T-cell (primary cell): ENCODE measurements around the gene TEKTIP1. TPM values are rescaled to one million over a fixed set of nuclear protein-coding genes. Genes with fewer than 3 reads are reported as not detected.

Experiments
- ATAC-seq, 4 experiments: fragments of 200-7000 bp in 3 of 4; fragments of 150-1000 bp in 1 of 4; cut with Tn5 transposase; replicated peaks in 1 of 4; 1 replicate in 3 of 4; 2 replicates in 1 of 4; pipeline ENCODE4 v1.10.0; 2021; ENCODE audit warnings: moderate library complexity in 3 of 4, mild to moderate bottlenecking in 2 of 4, moderate number of reproducible peaks in 1 of 4
- CTCF ChIA-PET, 2 donors: fragments of 300-600 bp; sonication (Branson Sonifier 250); formaldehyde crosslinking; loops; one replicate each; lab custom pipeline; 2022; ENCODE audit warnings: antibody characterized with exemption in 2 of 2; lab: Charles Lee
- POLR2A ChIA-PET, 2 donors: fragments of 300-600 bp; sonication (Branson Sonifier 250); formaldehyde crosslinking; loops; one replicate each; lab custom pipeline; 2022; ENCODE audit warnings: antibody characterized with exemption in 2 of 2; lab: Charles Lee
- DNase-seq, 35 experiments: peaks; one replicate each; pipeline versions ENCODE4 v3.0.0 to v3.0.0-alpha.2; 2013 to 2023
- H3K27ac ChIP-seq: one replicate; pipeline ENCODE4 v1.5.1; 2013; ENCODE audit warnings: low read length
- H3K27me3 ChIP-seq, 2 experiments: replicated peaks in 1 of 2; 1 replicate in 1 of 2; 2 replicates in 1 of 2; pipeline versions ENCODE4 v1.6.1 to v1.7.0; 2013; ENCODE audit warnings: low read length in 1 of 2, mixed read lengths in 1 of 2; ENCODE audit not compliant: control insufficient read depth in 2 of 2, insufficient read depth in 2 of 2; ENCODE audit errors: extremely low read depth in 1 of 2
- H3K36me3 ChIP-seq, 2 donors: 1 replicate in 1 of 2; 2 replicates in 1 of 2; pipeline versions ENCODE4 v1.6.1 to v1.7.0; 2013; ENCODE audit warnings: low read length in 1 of 2; ENCODE audit not compliant: control insufficient read depth in 2 of 2, insufficient read depth in 1 of 2; ENCODE audit errors: extremely low read depth in 1 of 2
- H3K4me1 ChIP-seq, 2 experiments: 1 replicate in 1 of 2; 2 replicates in 1 of 2; pipeline versions ENCODE4 v1.6.1 to v1.7.0; 2013; ENCODE audit warnings: low read length in 2 of 2, mixed read lengths in 1 of 2; ENCODE audit not compliant: insufficient read depth in 2 of 2, control insufficient read depth in 1 of 2; ENCODE audit errors: extremely low read depth in 1 of 2
- H3K4me3 ChIP-seq, 2 donors: 1 replicate in 1 of 2; 2 replicates in 1 of 2; pipeline versions ENCODE4 v1.5.1 to v1.7.0; 2013; ENCODE audit warnings: mild to moderate bottlenecking in 2 of 2, low read length in 1 of 2, moderate library complexity in 1 of 2; ENCODE audit not compliant: control insufficient read depth in 1 of 2; ENCODE audit errors: extremely low read depth in 1 of 2
- H3K9me3 ChIP-seq: 2 replicates; pipeline ENCODE4 v1.7.0; 2013
- H3K27ac Mint-ChIP-seq, 2 donors: one replicate each; pipeline ENCODE4 v1.8.0; 2020 to 2021; ENCODE audit warnings: mild to moderate bottlenecking in 2 of 2, mixed read lengths in 2 of 2
- H3K27me3 Mint-ChIP-seq, 2 donors: one replicate each; pipeline ENCODE4 v1.8.0; 2021 to 2022; ENCODE audit warnings: mixed read lengths in 2 of 2
- H3K36me3 Mint-ChIP-seq: one replicate; pipeline ENCODE4 v1.8.0; 2021; ENCODE audit warnings: mixed read lengths
- H3K4me1 Mint-ChIP-seq, 3 donors: one replicate each; pipeline ENCODE4 v1.8.0; 2020 to 2022; ENCODE audit warnings: mixed read lengths in 3 of 3, mild to moderate bottlenecking in 1 of 3
- H3K4me3 Mint-ChIP-seq, 3 donors: one replicate each; pipeline ENCODE4 v1.8.0; 2020 to 2022; ENCODE audit warnings: mild to moderate bottlenecking in 3 of 3, mixed read lengths in 3 of 3, moderate library complexity in 3 of 3
- H3K9me3 Mint-ChIP-seq, 3 donors: one replicate each; pipeline ENCODE4 v1.8.0; 2020 to 2022; ENCODE audit warnings: mixed read lengths in 3 of 3
- WGBS: methylation state at CpG from one replicate; pipeline ENCODE4 v1.1.5; 2013; ENCODE audit warnings: missing lambda C conversion rate; ENCODE audit not compliant: insufficient coverage; 5-methylcytosine and 5-hydroxymethylcytosine counted together
- total RNA-seq, 35 experiments: library from RNA in 6 of 35; stranded (reverse) in 6 of 35; fragments of 120-200 nt in 1 of 35; gene quantifications; one replicate each; pipeline versions ENCODE4 v1.2.1 to v1.2.4 and lab custom pipeline; 2013 to 2026

The TEKTIP1 gene
- total RNA-seq, 5 donors from 2014 or later (not counting 1 experiment from before 2014, with no cell fraction given), result 7.7 to 12.4 (median 10.3) TPM

- Histone ChIP-seq H3K27me3 (no peaks in the 10 kb centered on the region), H3K4me1 (peaks cover 10 to 35% of the 10 kb centered on the region in 2 experiments), H3K27ac (no peak overlapping the region), H3K4me3 (no peak overlapping the region), H3K9me3 (no peaks in the 10 kb centered on the region), H3K36me3 (no peaks in the 10 kb centered on the region)
- CTCF ChIA-PET, result no interaction called here
- POLR2A ChIA-PET, result no interaction called here
- ATAC-seq, result no peak
- 100% methylated on average over 3 of the region's 3 CpGs for WGBS
- no peak for DNase-seq
- no peaks in the 10 kb centered on the region for H3K27me3 Mint-ChIP-seq
- no peak overlapping the region for H3K4me3 Mint-ChIP-seq
- no peaks in the 10 kb centered on the region for H3K9me3 Mint-ChIP-seq
- H3K4me1 Mint-ChIP-seq, result peaks cover 36 to 43% (median 41%) of the 10 kb centered on the region in 3 donors
- H3K27ac Mint-ChIP-seq, result no peak overlapping the region
- H3K36me3 Mint-ChIP-seq, result peaks cover 5% of the 10 kb centered on the region
Measured at GRCh38 chr19:3501780-3502179, 37.2 kb upstream of the TEKTIP1 start.

- no peaks in the 10 kb centered on the region for H3K9me3 ChIP-seq
- POLR2A ChIA-PET, result no interaction called here
- H3K27me3 ChIP-seq, result no peaks in the 10 kb centered on the region
- H3K4me1 Mint-ChIP-seq, result peaks cover 39 to 47% (median 46%) of the 10 kb centered on the region in 3 donors
- no peaks in the 10 kb centered on the region for H3K36me3 Mint-ChIP-seq
- ATAC-seq (no peak), DNase-seq (no peak)
- no peak overlapping the region for H3K27ac ChIP-seq
- WGBS, result 89% methylated on average over 11 of the region's 13 CpGs
- H3K9me3 Mint-ChIP-seq, result no peaks in the 10 kb centered on the region
- no peak overlapping the region for H3K27ac Mint-ChIP-seq
- no peak overlapping the region for H3K4me3 ChIP-seq
- H3K4me3 Mint-ChIP-seq, result no peak overlapping the region
- CTCF ChIA-PET, result no interaction called here
- H3K36me3 ChIP-seq, result no peaks in the 10 kb centered on the region
- H3K4me1 ChIP-seq, result peaks cover 15 to 45% of the 10 kb centered on the region in 2 experiments
- no peaks in the 10 kb centered on the region for H3K27me3 Mint-ChIP-seq
Measured at GRCh38 chr19:3503036-3503572, 35.9 kb upstream of the TEKTIP1 start.

- Mint-ChIP-seq H3K4me3 (peak overlapping the region; percentile 88 to 94 (median 90)), H3K27ac (peak overlapping the region in 1 of 2 donors; percentile 34), H3K9me3 (no peaks in the 10 kb centered on the region), H3K4me1 (peaks cover 44 to 53% (median 52%) of the 10 kb centered on the region in 3 donors), H3K27me3 (no peaks in the 10 kb centered on the region), H3K36me3 (peaks cover 8% of the 10 kb centered on the region)
- 96% methylated on average over 4 of the region's 5 CpGs for WGBS
- CTCF ChIA-PET, result no interaction called here
- Histone ChIP-seq H3K27ac (no peak overlapping the region), H3K27me3 (no peaks in the 10 kb centered on the region), H3K36me3 (peaks cover 7 to 8% of the 10 kb centered on the region in 2 donors), H3K9me3 (no peaks in the 10 kb centered on the region), H3K4me3 (no peak overlapping the region), H3K4me1 (peaks cover 14 to 55% of the 10 kb centered on the region in 2 experiments)
- POLR2A ChIA-PET, result interaction anchor here in 1 of 2 donors (0.7 kb wide), 1 partner anchor 169 kb away, joined by 4 read pairs; no protein-coding TSS in a partner anchor
- no peak for DNase-seq
- ATAC-seq, result no peak
Measured at GRCh38 chr19:3504735-3505134, 34.2 kb upstream of the TEKTIP1 start.

DNA sequence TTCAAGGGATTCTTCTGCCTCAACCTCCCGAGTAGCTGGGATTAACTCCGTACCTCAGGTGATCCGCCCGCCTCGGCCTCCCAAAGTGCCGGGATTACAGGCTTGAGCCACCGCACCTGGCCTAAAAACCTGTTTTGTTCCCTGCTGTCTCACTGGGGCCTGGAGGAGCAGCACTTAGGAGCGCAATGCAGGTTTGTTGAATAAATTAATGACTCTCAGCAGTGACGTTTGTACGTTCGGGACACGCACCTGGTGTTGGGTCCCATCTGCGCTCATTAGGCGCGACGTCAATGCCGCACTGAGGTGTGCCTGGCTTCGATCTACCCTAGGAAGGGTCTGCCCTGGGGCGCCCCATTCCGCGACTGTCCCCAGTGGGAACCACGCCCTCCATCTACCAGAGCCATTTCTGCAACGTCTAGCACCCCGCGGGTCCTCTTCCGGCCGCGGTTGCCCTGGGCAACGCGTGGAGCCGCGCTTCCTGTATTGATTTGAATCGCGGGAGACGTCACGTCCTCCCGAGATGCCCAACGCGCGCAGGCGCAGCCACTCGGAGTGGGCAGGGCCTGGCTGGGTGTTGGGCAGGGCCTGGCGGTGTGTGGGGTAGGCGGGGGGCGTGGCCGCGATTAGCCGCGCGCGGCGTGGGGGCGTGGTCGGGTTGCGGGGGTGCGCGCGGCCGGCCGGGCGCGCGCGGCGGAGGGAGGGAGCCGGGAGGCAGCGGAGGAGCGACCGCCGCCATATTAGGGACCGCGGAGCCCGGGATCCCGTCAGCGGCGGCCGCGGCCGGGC, 33.2 kb upstream of the TEKTIP1 start, which contains the start of gene FZR1:
FZR1 (plus strand) TSS at position 714 of the 786 bp plus-strand sequence. CDS start 16,679 bp downstream, outside the sequence.
- H3K36me3 Mint-ChIP-seq, result peaks cover 8% of the 10 kb centered on the region
- CTCF ChIA-PET, result no interaction called here

GRCh38 chr19:3506384-3507340, 32.3 kb upstream of the TEKTIP1 start:
- peaks cover 9 to 59% of the 10 kb centered on the region in 2 experiments for H3K4me1 ChIP-seq
- H3K9me3 ChIP-seq, result no peaks in the 10 kb centered on the region
- ChIA-PET CTCF (interaction anchor here in 1 of 2 donors (0.7 kb wide), 1 partner anchor 633 kb away, joined by 4 read pairs; no protein-coding TSS in a partner anchor), POLR2A (interaction anchor here in 1 of 2 donors (0.7 kb wide), 2 partner anchors 9 to 896 kb away, joined by 6 to 7 read pairs; partner anchors contain the start of gene CHAF1A)
- peaks cover 12 to 20% of the 10 kb centered on the region in 2 donors for H3K36me3 ChIP-seq
- peaks cover 43 to 54% (median 50%) of the 10 kb centered on the region in 3 donors for H3K4me1 Mint-ChIP-seq
- no peaks in the 10 kb centered on the region for H3K9me3 Mint-ChIP-seq
- H3K27me3 ChIP-seq, result no peaks in the 10 kb centered on the region
- DNase-seq (peak in 25 of 35 experiments; percentile 10 to 55 (median 22)), ATAC-seq (peak in 2 of 4 experiments; percentile 2 to 4)
- H3K4me3 Mint-ChIP-seq, result peak overlapping the region; percentile 88 to 90 (median 88)
- WGBS, result under 1% methylated on average over 63 of the region's 69 CpGs
- peak overlapping the region; percentile 78 to 87 for H3K4me3 ChIP-seq
- peaks cover 8% of the 10 kb centered on the region for H3K36me3 Mint-ChIP-seq
- peak overlapping the region; percentile 39 for H3K27ac ChIP-seq
- H3K27ac Mint-ChIP-seq, result peak overlapping the region; percentile 76 to 77
- H3K27me3 Mint-ChIP-seq, result no peaks in the 10 kb centered on the region

More for the DNA sequence above, 33.2 kb upstream of the TEKTIP1 start, which contains the start of gene FZR1:
- Mint-ChIP-seq H3K4me1 (peaks cover 47 to 55% (median 55%) of the 10 kb centered on the region in 3 donors), H3K9me3 (no peaks in the 10 kb centered on the region), H3K27me3 (no peaks in the 10 kb centered on the region), H3K27ac (peak within 1 kb of the TSS; percentile 95 to 97), H3K4me3 (peak within 1 kb of the TSS; percentile 88 to 94 (median 90))
- 2% methylated on average over 79 of the region's 79 CpGs for WGBS
- Histone ChIP-seq H3K27me3 (no peaks in the 10 kb centered on the region), H3K27ac (peak within 1 kb of the TSS; percentile 91), H3K36me3 (peaks cover 10 to 16% of the 10 kb centered on the region in 2 donors), H3K4me1 (peaks cover 9 to 58% of the 10 kb centered on the region in 2 experiments), H3K9me3 (no peaks in the 10 kb centered on the region), H3K4me3 (peak within 1 kb of the TSS; percentile 78 to 87)
- DNase-seq (peak; percentile 98 to 100 (median 99)), ATAC-seq (peak; percentile 92 to 94 (median 94))
- POLR2A ChIA-PET, result interaction anchor here in 1 of 2 donors (0.7 kb wide), 1 partner anchor 10 kb away, joined by 6 read pairs; no protein-coding TSS in a partner anchor
